Spleen (tissue), 7 donors: Measurements from ENCODE around the gene CTDP1.

Experiments used
- CTCF ChIP-seq, 11 experiments: fragments of 200-600 bp in 7 of 11; fragments of 450-650 bp in 4 of 11; sonication (generic) in 4 of 11; IDR thresholded peaks in 8 of 11; conservative IDR thresholded peaks in 3 of 11; 1 replicate in 7 of 11; 2 replicates in 4 of 11; pipeline versions ENCODE4 v1.4.0 to v1.8.0; 2016 to 2021; ENCODE audit warnings: antibody characterized with exemption in 11 of 11, inconsistent platforms in 4 of 11, mild to moderate bottlenecking in 1 of 11
- POLR2AphosphoS5 ChIP-seq, 3 donors: sonication (generic); formaldehyde crosslinking; IDR thresholded peaks; one replicate each; pipeline ENCODE4 v1.5.1; 2017; ENCODE audit warnings: antibody characterized with exemption in 3 of 3
- donor health status: DM: no; HTN: no; CAD: no; lungs with moderate emphysema.
- donor health status: DM: no; HTN: no; CAD: no.
- donor health status: DM: no; HTN: no; CAD: no.

DNA sequence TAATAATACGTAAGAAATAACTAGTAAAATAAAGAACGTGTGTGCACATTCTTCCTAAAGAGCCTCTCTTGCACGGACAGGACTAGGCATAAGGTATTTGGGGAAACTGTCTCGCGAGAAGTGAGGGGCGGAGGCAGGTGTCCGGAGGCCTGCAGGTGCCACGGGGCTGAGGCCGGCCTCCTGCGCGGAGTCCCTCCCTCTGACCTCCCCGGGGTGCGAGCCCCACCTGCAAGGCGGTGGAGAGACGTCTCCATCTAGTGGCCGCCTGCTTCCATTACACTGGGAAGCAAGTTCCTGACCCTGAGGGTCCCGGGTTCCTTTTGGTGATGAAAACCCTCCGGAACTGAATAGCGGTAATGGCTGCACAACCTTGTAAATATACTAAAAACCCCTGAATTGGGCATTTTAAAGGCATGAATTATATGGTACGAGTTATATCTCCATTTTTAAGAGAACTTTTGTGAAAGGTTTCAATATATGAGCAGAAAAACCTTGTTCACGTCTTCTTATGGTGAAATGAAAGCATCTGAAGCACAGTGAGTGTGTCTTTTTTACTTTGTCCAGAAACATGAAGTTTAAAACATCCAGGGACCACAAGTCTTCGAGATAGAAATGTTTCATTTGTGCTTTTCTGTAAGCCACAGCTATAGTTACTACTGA, 35.5 kb upstream of the CTDP1 start:
- TF ChIP-seq CTCF (IDR thresholded peaks at IDR 0.05 in 8 of 11, conservative IDR thresholded peaks at IDR 0.05 in 3 of 11) (peak; percentile 75 to 96 (median 92)), POLR2AphosphoS5 (IDR thresholded peaks at IDR 0.05) (peak; percentile 13 to 55 (median 43))
